ENCODE data around the gene NFIC. TPM values are rescaled to one million over a fixed set of nuclear protein-coding genes. Genes with fewer than 3 reads are reported as not detected.

The NFIC gene
- total RNA-seq, 4 donors from 2014 or later: 138 to 200 (median 160) TPM

GRCh38 chr19:3370728-3371591, 4.6 kb downstream of the NFIC start:
- TF ChIP-seq EP300 (IDR thresholded peaks at IDR 0.05) (no peak), POLR2A (IDR thresholded peaks at IDR 0.05) (no peak), CTCF (IDR thresholded peaks at IDR 0.05) (no peak)
- H3K4me1 ChIP-seq: peaks cover 0 to 84% (median 38%) of the 10 kb centered on the region in 4 donors
- peak overlapping the region in 1 of 4 donors; percentile 99 for H3K4me3 ChIP-seq
- peak overlapping the region; percentile 92 to 100 (median 98) for H3K27ac ChIP-seq
- 66 to 67% methylated on average over 24 to 25 of the region's 25 CpGs for WGBS, 2 donors
- DNase-seq (ENCODE audit: low spot score in 2 of 2): no peak
- no peaks in the 10 kb centered on the region for H3K27me3 ChIP-seq
- H3K36me3 ChIP-seq: no peaks in the 10 kb centered on the region
- no peaks in the 10 kb centered on the region for H3K9me3 ChIP-seq

- H3K4me3 ChIP-seq: no peak overlapping the region
- H3K36me3 ChIP-seq: no peaks in the 10 kb centered on the region
- H3K9me3 ChIP-seq: no peaks in the 10 kb centered on the region
- DNase-seq (ENCODE audit: low spot score in 2 of 2): no peak
- 53 to 60% methylated on average over 9 to 14 of the region's 14 CpGs for WGBS, 2 donors
- no peaks in the 10 kb centered on the region for H3K27me3 ChIP-seq
- peak overlapping the region in 3 of 4 donors; percentile 6 to 100 (median 67) for H3K27ac ChIP-seq
- TF ChIP-seq CTCF (IDR thresholded peaks at IDR 0.05) (no peak), POLR2A (IDR thresholded peaks at IDR 0.05) (no peak), EP300 (IDR thresholded peaks at IDR 0.05) (no peak)
- peaks cover 0 to 96% (median 44%) of the 10 kb centered on the region in 4 donors for H3K4me1 ChIP-seq
Observed at GRCh38 chr19:3372413-3372812, 6.0 kb downstream of the NFIC start.

GRCh38 chr19:3373971-3374368, 7.6 kb downstream of the NFIC start:
- DNase-seq (ENCODE audit: low spot score in 2 of 2): no peak
- Histone ChIP-seq H3K4me1 (peaks cover 0 to 95% (median 32%) of the 10 kb centered on the region in 4 donors), H3K4me3 (no peak overlapping the region), H3K27ac (peak overlapping the region; percentile 77 to 100 (median 90)), H3K36me3 (no peaks in the 10 kb centered on the region), H3K27me3 (no peaks in the 10 kb centered on the region), H3K9me3 (no peaks in the 10 kb centered on the region)
- WGBS, 2 donors: 72 to 76% methylated on average over 6 of the region's 6 CpGs
- TF ChIP-seq CTCF (IDR thresholded peaks at IDR 0.05): no peak
- TF ChIP-seq EP300 (IDR thresholded peaks at IDR 0.05): no peak
- no peak for TF ChIP-seq POLR2A (IDR thresholded peaks at IDR 0.05)

- Histone ChIP-seq H3K4me1 (peaks cover 0 to 95% (median 30%) of the 10 kb centered on the region in 4 donors), H3K9me3 (no peaks in the 10 kb centered on the region), H3K27ac (peak overlapping the region; percentile 77 to 100 (median 90)), H3K4me3 (peak overlapping the region in 1 of 4 donors; percentile 36), H3K36me3 (no peaks in the 10 kb centered on the region), H3K27me3 (no peaks in the 10 kb centered on the region)
- WGBS, 2 donors: 35 to 37% methylated on average over 10 of the region's 10 CpGs
- TF ChIP-seq POLR2A (IDR thresholded peaks at IDR 0.05) (no peak), CTCF (IDR thresholded peaks at IDR 0.05) (no peak), EP300 (IDR thresholded peaks at IDR 0.05) (no peak)
- peak in 1 of 2 donors; percentile 66 for DNase-seq (ENCODE audit: low spot score in 2 of 2)
Observed at GRCh38 chr19:3374369-3375112, 8.2 kb downstream of the NFIC start.

All from tibial nerve (tissue), 4 donors.